Activated CD8-positive, alpha-beta T cell treated with anti-CD3 and anti-CD28 coated beads for 36 hours (primary cell): Measurements from ENCODE around the gene TENT5C. TPM values are rescaled to one million over a fixed set of nuclear protein-coding genes. Genes with fewer than 3 reads are reported as not detected.

Experiments
- ATAC-seq: fragments of 200-7000 bp; cut with Tn5 transposase; one replicate; pipeline ENCODE4 v1.10.0; 2021; ENCODE audit warnings: mild to moderate bottlenecking, moderate library complexity
- CTCF ChIA-PET: fragments of 350-600 bp; sonication (Branson Sonifier 250); formaldehyde crosslinking; loops from one replicate; lab custom pipeline; 2021; ENCODE audit warnings: antibody characterized with exemption; lab: Charles Lee
- POLR2A ChIA-PET: fragments of 350-600 bp; sonication (Branson Sonifier 250); formaldehyde crosslinking; loops from one replicate; lab custom pipeline; 2021; ENCODE audit warnings: antibody characterized with exemption; lab: Charles Lee
- DNase-seq: peaks from one replicate; pipeline ENCODE4 v3.0.0-alpha.2; 2020
- H3K27ac Mint-ChIP-seq: one replicate; pipeline ENCODE4 v1.8.0; 2021; ENCODE audit warnings: mild to moderate bottlenecking, mixed read lengths
- H3K27me3 Mint-ChIP-seq: one replicate; pipeline ENCODE4 v1.8.0; 2021; ENCODE audit warnings: mixed read lengths
- H3K36me3 Mint-ChIP-seq: one replicate; pipeline ENCODE4 v1.8.0; 2021; ENCODE audit warnings: low read depth, mixed read lengths
- H3K4me1 Mint-ChIP-seq: one replicate; pipeline ENCODE4 v1.8.0; 2021; ENCODE audit warnings: low read depth, mixed read lengths
- H3K4me3 Mint-ChIP-seq: one replicate; pipeline ENCODE4 v1.8.0; 2021; ENCODE audit warnings: mild to moderate bottlenecking, moderate library complexity, mixed read lengths
- H3K9me3 Mint-ChIP-seq: one replicate; pipeline ENCODE4 v1.8.0; 2021; ENCODE audit warnings: mixed read lengths
- intact Hi-C: fragments of 100-400 bp; cut with micrococcal nuclease; formaldehyde crosslinking; loops from one replicate; pipeline ENCODE4 v1.10.0; 2022
- total RNA-seq, 2 experiments: library from RNA; stranded (reverse); gene quantifications; one replicate each; pipeline ENCODE4 v1.2.3, GENCODE V29; 2021
- TF ChIP-seq, protein P1 (sequence below): fragments of 200-600 bp; IDR thresholded peaks from one replicate; pipeline ENCODE4 v1.8.0; 2022; ENCODE audit warnings: antibody characterized with exemption, mild to moderate bottlenecking

The TENT5C gene
- total RNA-seq, 2 experiments from 2014 or later, result 13.1 to 13.6 TPM

DNA sequence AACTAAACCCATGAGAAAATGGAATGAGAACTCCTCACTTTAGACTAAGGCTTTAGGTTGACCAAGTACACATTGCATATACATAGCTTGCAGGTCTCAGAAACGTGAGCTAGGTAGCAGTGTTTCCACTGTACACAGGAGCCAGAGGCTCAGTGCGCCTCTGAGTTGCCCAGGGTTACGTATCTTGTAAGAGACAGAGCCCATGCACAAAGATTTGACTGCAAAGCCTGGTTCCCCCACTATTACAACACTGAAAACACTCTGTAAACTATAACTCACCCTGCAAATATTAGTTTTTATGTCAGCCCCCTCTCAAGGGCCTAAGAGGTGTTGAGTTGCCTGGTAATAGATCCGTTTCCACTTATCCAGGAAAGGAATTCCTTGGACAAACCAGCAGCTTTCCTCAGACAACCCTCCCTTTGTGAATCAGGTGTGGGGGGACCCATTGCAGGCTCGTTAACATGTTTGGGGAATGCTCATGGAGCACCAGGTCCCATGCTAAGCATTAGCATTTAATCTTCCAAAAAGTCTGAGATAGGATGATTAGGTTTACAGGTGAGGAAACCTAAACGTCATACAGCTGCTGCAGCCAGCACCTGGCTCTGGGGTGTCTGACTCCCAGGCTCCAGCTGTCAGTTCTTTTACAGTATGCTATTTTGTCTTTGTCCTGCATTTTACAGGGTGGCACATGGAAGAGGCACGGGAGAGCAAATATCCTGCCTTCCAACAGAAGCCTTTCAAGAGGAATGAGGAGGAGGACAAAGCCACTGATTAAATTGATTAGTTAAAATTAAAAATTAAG lies 25.7 kb downstream of the TENT5C start:
- TF ChIP-seq, protein P1, sequence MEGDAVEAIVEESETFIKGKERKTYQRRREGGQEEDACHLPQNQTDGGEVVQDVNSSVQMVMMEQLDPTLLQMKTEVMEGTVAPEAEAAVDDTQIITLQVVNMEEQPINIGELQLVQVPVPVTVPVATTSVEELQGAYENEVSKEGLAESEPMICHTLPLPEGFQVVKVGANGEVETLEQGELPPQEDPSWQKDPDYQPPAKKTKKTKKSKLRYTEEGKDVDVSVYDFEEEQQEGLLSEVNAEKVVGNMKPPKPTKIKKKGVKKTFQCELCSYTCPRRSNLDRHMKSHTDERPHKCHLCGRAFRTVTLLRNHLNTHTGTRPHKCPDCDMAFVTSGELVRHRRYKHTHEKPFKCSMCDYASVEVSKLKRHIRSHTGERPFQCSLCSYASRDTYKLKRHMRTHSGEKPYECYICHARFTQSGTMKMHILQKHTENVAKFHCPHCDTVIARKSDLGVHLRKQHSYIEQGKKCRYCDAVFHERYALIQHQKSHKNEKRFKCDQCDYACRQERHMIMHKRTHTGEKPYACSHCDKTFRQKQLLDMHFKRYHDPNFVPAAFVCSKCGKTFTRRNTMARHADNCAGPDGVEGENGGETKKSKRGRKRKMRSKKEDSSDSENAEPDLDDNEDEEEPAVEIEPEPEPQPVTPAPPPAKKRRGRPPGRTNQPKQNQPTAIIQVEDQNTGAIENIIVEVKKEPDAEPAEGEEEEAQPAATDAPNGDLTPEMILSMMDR, result no peak
- DNase-seq (no peak), ATAC-seq (no peak)
- Mint-ChIP-seq H3K9me3 (no peaks in the 10 kb centered on the region), H3K27ac (no peak overlapping the region), H3K36me3 (no peaks in the 10 kb centered on the region), H3K27me3 (peaks cover 33% of the 10 kb centered on the region), H3K4me3 (no peak overlapping the region), H3K4me1 (peaks cover 20% of the 10 kb centered on the region)
- intact Hi-C loops, result no loop called here
- CTCF ChIA-PET, result no interaction called here
- POLR2A ChIA-PET, result no interaction called here

DNA sequence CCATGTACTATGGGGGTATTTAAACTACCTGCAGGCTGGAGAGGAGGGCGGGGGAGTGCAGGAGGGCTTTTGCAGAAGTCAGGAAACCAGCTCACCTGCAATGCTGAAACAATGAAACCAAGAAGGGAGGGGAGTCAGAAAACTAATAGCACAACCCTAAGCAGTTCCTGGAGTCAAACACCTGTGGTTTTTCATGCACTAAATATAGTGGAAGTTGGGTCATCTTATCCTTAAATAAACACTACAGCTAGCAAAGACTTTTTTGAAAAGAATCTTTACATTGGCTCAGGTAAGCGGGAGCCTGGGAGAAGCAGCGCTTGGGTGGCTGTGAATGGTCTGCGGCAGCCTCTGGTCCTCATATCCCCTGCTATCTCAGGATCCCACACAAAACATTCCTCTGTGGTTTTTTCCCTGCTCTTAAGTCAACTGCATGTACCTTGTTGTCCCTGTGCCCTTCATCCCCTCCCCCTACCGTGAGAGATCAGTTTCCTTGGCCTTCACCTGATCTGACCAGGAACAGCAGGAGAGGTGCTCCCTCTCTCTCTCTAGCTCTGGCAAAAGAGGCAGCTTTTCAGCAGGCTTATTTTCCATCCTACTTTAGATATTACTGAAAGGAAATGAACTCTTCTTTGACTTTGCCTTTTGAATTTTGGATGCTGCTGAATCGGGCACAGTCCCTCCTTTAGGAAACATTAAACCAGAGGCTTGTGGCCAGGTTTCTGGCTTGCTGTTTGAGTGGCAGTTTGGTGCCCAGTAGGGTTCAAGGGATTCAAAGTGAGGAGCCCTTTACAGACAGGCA lies 26.6 kb downstream of the TENT5C start:
- H3K4me1 Mint-ChIP-seq, result peaks cover 19% of the 10 kb centered on the region
- DNase-seq (no peak), ATAC-seq (no peak)
- no peak overlapping the region for H3K4me3 Mint-ChIP-seq
- ChIA-PET POLR2A (no interaction called here), CTCF (interaction anchor here (1.4 kb wide), 1 partner anchor 12 kb away, joined by 3 read pairs; no protein-coding TSS in a partner anchor)
- peaks cover 37% of the 10 kb centered on the region for H3K27me3 Mint-ChIP-seq
- intact Hi-C loops, result no loop called here
- no peak overlapping the region for H3K27ac Mint-ChIP-seq
- H3K36me3 Mint-ChIP-seq, result no peaks in the 10 kb centered on the region
- TF ChIP-seq, protein P1, result no peak
- H3K9me3 Mint-ChIP-seq, result no peaks in the 10 kb centered on the region

DNA sequence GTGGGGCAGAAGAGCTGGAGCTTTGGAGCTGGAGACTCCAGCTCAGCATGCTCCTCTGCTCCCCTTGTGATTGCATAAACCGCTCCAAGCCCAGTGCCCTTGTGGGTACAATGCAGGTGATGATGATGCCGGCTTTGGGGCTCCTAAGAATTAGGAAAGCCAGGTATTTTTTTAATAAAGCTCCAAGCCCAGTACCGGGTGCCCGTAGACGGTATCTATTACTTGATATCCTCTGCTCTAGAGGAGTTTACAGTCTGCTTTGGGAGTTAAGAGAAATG lies 27.2 kb downstream of the TENT5C start:
- no peak overlapping the region for H3K27ac Mint-ChIP-seq
- TF ChIP-seq, protein P1, result no peak
- DNase-seq (no peak), ATAC-seq (no peak)
- no peaks in the 10 kb centered on the region for H3K9me3 Mint-ChIP-seq
- peaks cover 15% of the 10 kb centered on the region for H3K4me1 Mint-ChIP-seq
- H3K4me3 Mint-ChIP-seq, result no peak overlapping the region
- intact Hi-C loops, result no loop called here
- ChIA-PET POLR2A (no interaction called here), CTCF (interaction anchor here (1.4 kb wide), 1 partner anchor 13 kb away, joined by 3 read pairs; no protein-coding TSS in a partner anchor)
- no peaks in the 10 kb centered on the region for H3K36me3 Mint-ChIP-seq
- H3K27me3 Mint-ChIP-seq, result peaks cover 38% of the 10 kb centered on the region

DNA sequence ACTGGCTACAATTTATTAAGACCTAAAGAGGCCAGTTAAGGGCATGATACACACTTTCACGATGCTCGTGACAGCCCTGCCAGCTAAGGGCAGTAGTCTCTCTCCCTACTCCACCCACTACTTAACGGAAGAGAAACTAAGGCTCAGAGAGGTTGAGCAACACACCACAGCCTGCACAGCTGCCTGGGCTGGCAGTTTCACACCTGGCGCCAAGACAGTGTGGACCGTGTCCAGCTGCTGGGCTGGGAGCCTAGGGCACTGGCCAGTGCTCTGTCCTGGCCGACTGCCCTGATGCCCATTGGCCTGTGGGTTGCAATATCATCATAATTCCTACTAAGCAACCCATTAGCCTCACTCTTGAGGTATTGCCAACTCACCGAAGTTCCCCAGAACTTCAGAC lies 27.6 kb downstream of the TENT5C start:
- H3K27ac Mint-ChIP-seq, result no peak overlapping the region
- no peaks in the 10 kb centered on the region for H3K36me3 Mint-ChIP-seq
- DNase-seq (no peak), ATAC-seq (no peak)
- ChIA-PET POLR2A (no interaction called here), CTCF (interaction anchor here (1.4 kb wide), 1 partner anchor 13 kb away, joined by 3 read pairs; no protein-coding TSS in a partner anchor)
- H3K4me1 Mint-ChIP-seq, result peaks cover 15% of the 10 kb centered on the region
- H3K27me3 Mint-ChIP-seq, result peaks cover 40% of the 10 kb centered on the region
- H3K9me3 Mint-ChIP-seq, result no peaks in the 10 kb centered on the region
- intact Hi-C loops, result no loop called here
- TF ChIP-seq, protein P1, result no peak
- no peak overlapping the region for H3K4me3 Mint-ChIP-seq

DNA sequence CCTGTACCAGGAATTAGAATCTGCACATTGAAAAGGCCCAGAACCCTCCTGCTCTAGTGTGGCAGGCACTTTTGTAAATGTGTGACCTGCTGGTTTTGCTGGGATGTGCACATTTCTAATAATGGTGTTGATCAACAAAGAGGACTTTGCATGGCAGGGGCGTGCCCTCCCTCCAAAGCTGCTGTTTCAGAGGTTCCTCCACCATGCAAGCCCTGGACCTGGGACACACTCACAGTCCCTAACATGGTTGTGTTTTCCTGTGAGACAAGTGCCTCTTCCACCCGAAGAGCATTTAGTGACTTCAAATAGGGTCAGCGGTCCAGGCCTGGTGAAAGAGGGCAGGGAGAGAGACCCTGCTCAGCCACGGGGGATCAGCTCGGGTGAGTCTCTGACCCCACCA lies 28.1 kb downstream of the TENT5C start:
- Mint-ChIP-seq H3K9me3 (no peaks in the 10 kb centered on the region), H3K4me1 (peaks cover 15% of the 10 kb centered on the region), H3K27ac (no peak overlapping the region), H3K27me3 (peaks cover 43% of the 10 kb centered on the region), H3K36me3 (no peaks in the 10 kb centered on the region), H3K4me3 (no peak overlapping the region)
- POLR2A ChIA-PET, result no interaction called here
- DNase-seq (no peak), ATAC-seq (no peak)
- intact Hi-C loops, result no loop called here
- TF ChIP-seq, protein P1, result no peak
- CTCF ChIA-PET, result no interaction called here
